ENCODE data around the gene TTYH3.
"Not testable (repeated sequence)": the region's sequence is repeated elsewhere in the genome, so short reads cannot be mapped to it uniquely, and the experiment has no call there.

The TTYH3 gene

DNA sequence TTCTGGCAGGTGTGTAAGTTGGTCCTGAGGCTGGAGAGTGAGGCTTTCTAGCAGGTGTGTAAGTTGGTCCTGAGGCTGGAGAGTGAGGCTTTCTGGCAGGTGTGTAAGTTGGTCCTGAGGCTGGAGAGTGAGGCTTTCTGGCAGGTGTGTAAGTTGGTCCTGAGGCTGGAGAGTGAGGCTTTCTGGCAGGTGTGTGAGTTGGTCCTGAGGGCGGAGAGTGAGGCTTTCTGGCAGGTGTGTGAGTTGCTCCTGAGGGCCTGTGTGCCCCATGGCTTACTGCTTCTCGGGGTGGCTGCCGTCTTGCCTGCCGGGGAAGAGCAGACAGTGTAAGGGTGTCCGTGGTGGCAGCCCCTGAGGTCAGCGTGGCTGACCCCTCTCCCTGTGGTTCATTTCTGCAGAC lies 22.1 kb upstream of the TTYH3 start:
- Histone ChIP-seq H3K36me3 (ENCODE audit: control insufficient read depth in 2 of 2, insufficient read depth in 2 of 2, low read length in 2 of 2) (peaks cover 0 to 10% of the 10 kb centered on the region in 2 donors), H3K27ac (ENCODE audit: low read depth in 2 of 2, low read length in 2 of 2) (peak overlapping the region in 1 of 2 donors; percentile 61), H3K4me1 (ENCODE audit: control insufficient read depth in 2 of 2, insufficient read depth in 2 of 2, low read length in 2 of 2) (peaks cover 4 to 18% of the 10 kb centered on the region in 2 donors)
- not testable (repeated sequence) for H3K27me3 ChIP-seq (ENCODE audit: control insufficient read depth in 2 of 2, insufficient read depth in 2 of 2, low read length in 2 of 2); H3K9ac ChIP-seq (ENCODE audit: low read depth in 1 of 2, low read length in 2 of 2); H3K4me3 ChIP-seq (ENCODE audit: low read length in 2 of 2); H3K9me3 ChIP-seq (ENCODE audit: control insufficient read depth in 2 of 2, low read length in 2 of 2)

DNA sequence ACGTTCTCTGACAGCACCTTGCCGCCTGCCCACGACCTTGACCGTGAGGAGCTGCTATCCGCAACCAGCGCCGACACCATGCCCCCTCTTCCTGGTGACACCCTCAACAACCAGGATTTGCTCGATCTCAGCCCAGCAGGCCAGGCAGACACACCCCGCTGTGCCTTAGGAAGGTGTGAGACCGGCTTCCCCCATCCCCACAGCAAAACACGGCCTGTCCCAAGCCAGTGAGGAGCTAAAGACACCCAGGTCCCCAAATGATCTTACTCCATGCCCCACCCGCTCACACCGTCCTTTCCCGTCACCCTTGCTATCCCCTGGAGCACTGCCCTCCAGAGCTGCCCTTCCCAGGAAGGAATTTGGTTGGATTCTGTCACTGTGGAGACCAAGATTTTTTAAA lies 21.3 kb upstream of the TTYH3 start:
- Histone ChIP-seq H3K9ac (ENCODE audit: low read depth in 1 of 2, low read length in 2 of 2) (no peak overlapping the region), H3K27me3 (ENCODE audit: control insufficient read depth in 2 of 2, insufficient read depth in 2 of 2, low read length in 2 of 2) (no peaks in the 10 kb centered on the region), H3K4me1 (ENCODE audit: control insufficient read depth in 2 of 2, insufficient read depth in 2 of 2, low read length in 2 of 2) (peaks cover 4 to 18% of the 10 kb centered on the region in 2 donors), H3K9me3 (ENCODE audit: control insufficient read depth in 2 of 2, low read length in 2 of 2) (no peaks in the 10 kb centered on the region), H3K4me3 (ENCODE audit: low read length in 2 of 2) (no peak overlapping the region), H3K36me3 (ENCODE audit: control insufficient read depth in 2 of 2, insufficient read depth in 2 of 2, low read length in 2 of 2) (peaks cover 0 to 10% of the 10 kb centered on the region in 2 donors), H3K27ac (ENCODE audit: low read depth in 2 of 2, low read length in 2 of 2) (no peak overlapping the region)

DNA sequence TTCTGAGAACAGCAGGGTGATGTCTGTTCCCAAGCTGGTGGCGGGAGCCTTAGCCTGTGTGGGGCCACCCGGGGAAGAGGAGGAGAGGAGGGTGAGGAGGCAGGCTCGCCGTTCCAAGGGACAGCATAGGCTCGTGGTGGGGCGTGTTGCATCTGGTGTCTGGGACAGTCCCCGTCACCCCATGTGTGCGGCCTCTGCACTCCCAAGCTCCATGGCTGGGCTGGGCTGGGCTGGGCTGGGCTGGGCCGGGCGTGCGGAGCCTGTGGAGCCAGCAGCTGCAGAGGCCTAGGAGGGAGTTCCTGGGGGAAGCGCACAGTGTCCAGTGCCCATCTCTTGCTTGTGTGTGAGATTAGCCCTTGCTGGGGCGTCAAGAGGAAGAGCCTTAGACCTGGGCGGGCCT lies 20.9 kb upstream of the TTYH3 start:
- H3K9me3 ChIP-seq (ENCODE audit: control insufficient read depth in 2 of 2, low read length in 2 of 2): no peaks in the 10 kb centered on the region
- H3K27me3 ChIP-seq (ENCODE audit: control insufficient read depth in 2 of 2, insufficient read depth in 2 of 2, low read length in 2 of 2): no peaks in the 10 kb centered on the region
- no peak overlapping the region for H3K4me3 ChIP-seq (ENCODE audit: low read length in 2 of 2)
- peaks cover 4 to 18% of the 10 kb centered on the region in 2 donors for H3K4me1 ChIP-seq (ENCODE audit: control insufficient read depth in 2 of 2, insufficient read depth in 2 of 2, low read length in 2 of 2)
- no peak overlapping the region for H3K9ac ChIP-seq (ENCODE audit: low read depth in 1 of 2, low read length in 2 of 2)
- H3K27ac ChIP-seq (ENCODE audit: low read depth in 2 of 2, low read length in 2 of 2): no peak overlapping the region
- H3K36me3 ChIP-seq (ENCODE audit: control insufficient read depth in 2 of 2, insufficient read depth in 2 of 2, low read length in 2 of 2): peaks cover 0 to 9% of the 10 kb centered on the region in 2 donors

DNA sequence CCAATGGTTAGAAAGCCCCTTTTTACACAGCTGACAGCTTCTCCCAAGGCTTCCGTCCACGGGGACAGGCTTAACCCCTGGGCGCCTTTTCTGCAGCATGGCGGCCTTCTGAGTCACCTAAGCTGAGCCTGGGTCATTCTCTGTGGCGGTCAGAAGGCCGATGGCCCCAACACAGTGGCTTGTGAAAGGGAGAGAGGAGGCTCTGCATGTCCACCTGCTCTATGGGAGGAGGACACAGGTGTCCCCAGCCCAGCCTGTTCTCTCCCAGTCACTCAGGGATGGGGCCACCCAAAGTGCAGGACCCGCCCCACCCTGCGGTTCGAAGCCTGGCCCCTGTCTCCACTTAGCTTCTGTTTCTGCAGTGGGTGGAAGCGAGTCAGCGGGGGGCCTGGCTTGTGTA lies 20.4 kb upstream of the TTYH3 start:
- Histone ChIP-seq H3K4me1 (ENCODE audit: control insufficient read depth in 2 of 2, insufficient read depth in 2 of 2, low read length in 2 of 2) (peaks cover 4 to 18% of the 10 kb centered on the region in 2 donors), H3K27ac (ENCODE audit: low read depth in 2 of 2, low read length in 2 of 2) (no peak overlapping the region), H3K4me3 (ENCODE audit: low read length in 2 of 2) (no peak overlapping the region), H3K9me3 (ENCODE audit: control insufficient read depth in 2 of 2, low read length in 2 of 2) (no peaks in the 10 kb centered on the region), H3K36me3 (ENCODE audit: control insufficient read depth in 2 of 2, insufficient read depth in 2 of 2, low read length in 2 of 2) (peaks cover 0 to 5% of the 10 kb centered on the region in 2 donors), H3K27me3 (ENCODE audit: control insufficient read depth in 2 of 2, insufficient read depth in 2 of 2, low read length in 2 of 2) (no peaks in the 10 kb centered on the region), H3K9ac (ENCODE audit: low read depth in 1 of 2, low read length in 2 of 2) (no peak overlapping the region)

DNA sequence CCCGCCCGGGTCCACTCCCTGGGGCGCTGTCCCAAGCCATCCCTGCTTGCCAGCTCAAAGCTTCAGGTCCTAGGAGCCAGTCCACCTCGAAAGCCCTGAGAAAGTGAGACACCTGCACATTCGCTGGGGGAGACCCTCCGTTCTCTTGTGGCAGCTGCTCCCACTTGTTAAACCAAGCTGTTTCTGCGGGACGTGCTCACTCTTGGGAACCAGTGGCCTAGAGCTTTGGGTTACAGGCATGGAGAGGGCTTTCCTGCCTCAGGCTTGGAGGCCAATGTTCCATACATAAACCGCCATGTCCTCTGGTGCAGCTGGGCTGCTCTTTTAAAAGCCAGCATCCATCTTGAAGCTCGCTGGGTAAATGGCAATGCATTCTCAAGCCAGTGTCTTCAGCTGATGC lies 19.9 kb upstream of the TTYH3 start:
- Histone ChIP-seq H3K4me3 (ENCODE audit: low read length in 2 of 2) (no peak overlapping the region), H3K36me3 (ENCODE audit: control insufficient read depth in 2 of 2, insufficient read depth in 2 of 2, low read length in 2 of 2) (peaks cover 0 to 5% of the 10 kb centered on the region in 2 donors), H3K9ac (ENCODE audit: low read depth in 1 of 2, low read length in 2 of 2) (no peak overlapping the region), H3K27ac (ENCODE audit: low read depth in 2 of 2, low read length in 2 of 2) (no peak overlapping the region), H3K4me1 (ENCODE audit: control insufficient read depth in 2 of 2, insufficient read depth in 2 of 2, low read length in 2 of 2) (peaks cover 5 to 15% of the 10 kb centered on the region in 2 donors), H3K27me3 (ENCODE audit: control insufficient read depth in 2 of 2, insufficient read depth in 2 of 2, low read length in 2 of 2) (no peaks in the 10 kb centered on the region), H3K9me3 (ENCODE audit: control insufficient read depth in 2 of 2, low read length in 2 of 2) (no peaks in the 10 kb centered on the region)

DNA sequence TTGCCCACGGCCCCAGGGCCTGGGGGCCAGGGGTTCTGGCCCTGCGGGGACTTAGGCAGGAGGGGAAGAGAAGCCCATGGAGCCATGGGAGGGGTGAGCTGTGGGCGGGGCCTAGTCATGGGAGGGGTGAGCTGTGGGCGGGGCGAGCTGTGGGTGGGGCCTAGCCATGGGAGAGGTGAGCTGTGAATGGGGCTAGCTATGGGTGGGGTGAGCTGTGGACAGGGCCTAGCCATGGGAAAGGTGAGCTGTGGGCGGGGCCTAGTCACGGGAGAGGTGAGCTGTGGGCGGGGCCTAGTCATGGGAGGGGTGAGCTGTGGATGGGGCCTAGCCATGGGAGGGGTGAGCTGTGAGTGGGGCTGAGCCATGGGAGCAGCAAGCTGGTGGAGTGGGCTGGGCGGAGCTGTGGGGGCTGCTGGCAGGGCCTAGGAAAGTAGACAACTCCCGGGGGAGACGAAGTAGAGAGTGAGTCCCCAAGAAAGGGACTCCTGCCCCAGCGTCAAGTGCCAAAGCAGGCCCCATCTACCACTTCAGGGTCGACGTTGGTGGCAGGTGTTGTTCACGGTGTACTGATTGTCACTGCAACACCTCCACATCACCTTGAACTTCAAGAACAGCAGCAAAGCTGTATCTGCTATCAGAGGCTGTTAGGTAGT lies 19.2 kb upstream of the TTYH3 start:
- Histone ChIP-seq H3K36me3 (ENCODE audit: control insufficient read depth in 2 of 2, insufficient read depth in 2 of 2, low read length in 2 of 2) (peaks cover 0 to 5% of the 10 kb centered on the region in 2 donors), H3K9ac (ENCODE audit: low read depth in 1 of 2, low read length in 2 of 2) (no peak overlapping the region), H3K9me3 (ENCODE audit: control insufficient read depth in 2 of 2, low read length in 2 of 2) (no peaks in the 10 kb centered on the region), H3K4me1 (ENCODE audit: control insufficient read depth in 2 of 2, insufficient read depth in 2 of 2, low read length in 2 of 2) (peaks cover 9 to 13% of the 10 kb centered on the region in 2 donors), H3K27ac (ENCODE audit: low read depth in 2 of 2, low read length in 2 of 2) (no peak overlapping the region), H3K27me3 (ENCODE audit: control insufficient read depth in 2 of 2, insufficient read depth in 2 of 2, low read length in 2 of 2) (no peaks in the 10 kb centered on the region), H3K4me3 (ENCODE audit: low read length in 2 of 2) (no peak overlapping the region)

DNA sequence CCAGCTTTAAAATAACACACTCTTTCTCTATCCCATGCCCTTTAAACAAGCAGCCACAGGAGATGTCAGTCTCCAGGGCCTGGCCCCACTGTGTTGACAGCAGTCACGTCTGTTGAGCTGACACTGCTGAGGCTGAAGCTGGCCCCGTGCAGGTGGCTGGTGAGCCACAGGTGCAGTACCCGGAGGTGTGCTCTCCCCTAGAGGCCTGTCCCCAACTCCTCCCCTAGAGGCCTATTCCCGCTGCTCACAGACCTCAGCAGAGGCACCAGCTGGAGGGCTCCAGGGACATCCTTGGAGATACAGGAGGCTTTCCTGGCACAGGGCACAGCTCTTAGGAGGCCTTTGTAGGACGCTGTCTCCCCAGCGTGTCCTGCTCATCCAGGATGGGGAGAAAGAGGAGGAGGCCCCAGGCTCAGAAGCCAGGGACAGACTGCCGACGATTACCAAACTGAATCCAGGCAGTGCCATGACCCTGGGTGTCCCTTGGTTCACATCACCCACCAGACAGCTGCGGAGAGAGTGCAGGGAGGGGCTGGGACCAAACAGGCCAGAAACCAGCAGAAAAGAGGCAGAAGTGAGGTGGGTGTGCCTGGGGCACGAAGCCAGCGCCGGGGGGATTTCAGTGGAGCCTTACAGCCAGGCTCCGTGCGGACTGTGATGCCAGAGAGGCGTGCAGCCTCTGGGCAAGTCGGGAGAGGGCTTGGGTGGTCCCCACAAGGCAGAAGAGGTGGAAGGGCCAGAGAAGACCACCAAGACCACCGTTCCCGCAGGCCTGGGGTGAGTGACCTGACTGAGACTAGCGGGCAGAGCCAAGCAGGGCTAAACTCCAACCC lies 18.5 kb upstream of the TTYH3 start:
- peaks cover 5 to 10% of the 10 kb centered on the region in 2 donors for H3K4me1 ChIP-seq (ENCODE audit: control insufficient read depth in 2 of 2, insufficient read depth in 2 of 2, low read length in 2 of 2)

DNA sequence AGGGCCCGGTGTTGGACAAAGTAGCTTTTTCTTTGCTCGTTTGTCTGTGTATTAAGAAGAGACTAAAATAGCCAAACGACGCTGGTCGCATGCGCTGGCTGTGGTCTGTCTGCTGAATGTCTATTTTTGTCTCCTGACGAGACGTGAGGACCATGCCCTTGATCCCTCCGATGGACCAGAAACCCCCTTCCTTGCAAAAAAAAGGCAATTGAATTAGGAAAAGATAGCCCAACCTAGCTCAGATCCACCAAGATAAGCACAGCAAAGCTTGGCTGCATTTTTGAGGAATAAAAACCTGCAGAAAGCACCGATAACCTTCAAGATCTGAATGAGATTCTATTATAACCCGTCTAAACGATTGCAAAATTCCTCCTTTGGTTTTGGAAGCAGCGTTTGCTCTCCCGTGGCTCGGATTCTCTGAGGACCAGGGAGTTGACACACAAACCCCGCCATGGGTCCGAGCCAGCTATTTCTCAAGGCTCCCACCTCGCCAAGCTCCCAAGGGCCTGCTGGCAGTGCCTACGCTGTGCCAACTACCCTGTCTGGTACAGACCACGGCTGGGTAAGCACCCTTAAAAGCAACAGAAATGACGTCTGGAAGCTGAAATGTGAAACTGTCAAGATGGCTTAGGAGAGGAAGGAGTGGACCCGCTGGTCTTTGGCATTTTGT lies 17.7 kb upstream of the TTYH3 start:
- Histone ChIP-seq H3K9me3 (ENCODE audit: control insufficient read depth in 2 of 2, low read length in 2 of 2) (no peaks in the 10 kb centered on the region), H3K27me3 (ENCODE audit: control insufficient read depth in 2 of 2, insufficient read depth in 2 of 2, low read length in 2 of 2) (no peaks in the 10 kb centered on the region), H3K4me3 (ENCODE audit: low read length in 2 of 2) (no peak overlapping the region), H3K4me1 (ENCODE audit: control insufficient read depth in 2 of 2, insufficient read depth in 2 of 2, low read length in 2 of 2) (peaks cover 5 to 10% of the 10 kb centered on the region in 2 donors), H3K9ac (ENCODE audit: low read depth in 1 of 2, low read length in 2 of 2) (no peak overlapping the region), H3K36me3 (ENCODE audit: control insufficient read depth in 2 of 2, insufficient read depth in 2 of 2, low read length in 2 of 2) (peaks cover 0 to 3% of the 10 kb centered on the region in 2 donors), H3K27ac (ENCODE audit: low read depth in 2 of 2, low read length in 2 of 2) (no peak overlapping the region)

More for the DNA sequence above, 18.5 kb upstream of the TTYH3 start:
- Histone ChIP-seq H3K9ac (ENCODE audit: low read depth in 1 of 2, low read length in 2 of 2) (no peak overlapping the region), H3K9me3 (ENCODE audit: control insufficient read depth in 2 of 2, low read length in 2 of 2) (no peaks in the 10 kb centered on the region), H3K27ac (ENCODE audit: low read depth in 2 of 2, low read length in 2 of 2) (no peak overlapping the region), H3K4me3 (ENCODE audit: low read length in 2 of 2) (no peak overlapping the region), H3K36me3 (ENCODE audit: control insufficient read depth in 2 of 2, insufficient read depth in 2 of 2, low read length in 2 of 2) (peaks cover 0 to 3% of the 10 kb centered on the region in 2 donors), H3K27me3 (ENCODE audit: control insufficient read depth in 2 of 2, insufficient read depth in 2 of 2, low read length in 2 of 2) (no peaks in the 10 kb centered on the region)

DNA sequence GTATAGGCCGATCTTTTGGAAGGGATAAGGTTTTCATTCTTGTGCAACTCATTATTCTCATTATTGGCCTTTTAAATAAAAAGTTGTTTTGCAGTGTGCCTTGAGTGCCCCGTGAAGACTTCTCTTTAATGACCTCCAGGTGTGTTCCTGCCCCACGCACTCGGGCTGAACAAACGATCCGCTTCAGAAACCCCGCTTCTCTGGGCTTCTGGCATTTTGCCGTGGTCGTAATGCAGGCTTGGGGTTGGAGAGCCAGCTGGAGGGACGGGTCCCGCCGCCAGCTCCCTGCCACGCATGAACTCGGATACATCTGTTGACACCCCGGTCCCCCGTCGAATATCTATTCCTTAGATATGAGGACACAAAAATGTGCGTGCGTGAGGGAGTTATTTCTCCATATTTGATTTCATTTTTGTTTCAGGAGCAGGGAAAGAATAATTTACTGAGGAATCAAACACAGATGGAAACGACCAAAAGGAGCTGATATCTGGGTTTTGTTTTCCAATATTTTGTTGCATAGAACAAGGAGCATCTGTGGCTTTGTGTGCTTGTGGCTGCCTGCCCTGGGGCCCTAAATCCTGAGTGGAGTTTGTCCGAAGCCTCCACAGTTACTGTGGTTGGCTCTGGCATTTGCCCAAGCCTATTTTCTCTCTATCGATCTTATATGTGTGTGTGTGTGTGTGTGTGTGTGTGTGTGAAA lies 17.0 kb upstream of the TTYH3 start:
- Histone ChIP-seq H3K27me3 (ENCODE audit: control insufficient read depth in 2 of 2, insufficient read depth in 2 of 2, low read length in 2 of 2) (no peaks in the 10 kb centered on the region), H3K9me3 (ENCODE audit: control insufficient read depth in 2 of 2, low read length in 2 of 2) (no peaks in the 10 kb centered on the region), H3K36me3 (ENCODE audit: control insufficient read depth in 2 of 2, insufficient read depth in 2 of 2, low read length in 2 of 2) (peaks cover 0 to 3% of the 10 kb centered on the region in 2 donors), H3K9ac (ENCODE audit: low read depth in 1 of 2, low read length in 2 of 2) (no peak overlapping the region), H3K27ac (ENCODE audit: low read depth in 2 of 2, low read length in 2 of 2) (no peak overlapping the region), H3K4me3 (ENCODE audit: low read length in 2 of 2) (no peak overlapping the region), H3K4me1 (ENCODE audit: control insufficient read depth in 2 of 2, insufficient read depth in 2 of 2, low read length in 2 of 2) (peaks cover 5 to 10% of the 10 kb centered on the region in 2 donors)

Measured in mucosa of rectum (tissue), 2 donors.